NCI-H2196 treated with DMSO at 0.1 percent for 48 hours (cell line): ENCODE results near the gene ACE.

ENCODE experiments used
- DNase-seq: peaks from one replicate; lab custom pipeline; 2025; ENCODE audit not compliant: unreplicated experiment; lab: John Stamatoyannopoulos, UW

ACE gene

GRCh38 chr17:63490329-63490728 lies 13.5 kb downstream of the ACE start:
- no peak for DNase-seq

GRCh38 chr17:63490858-63491400 lies 14.1 kb downstream of the ACE start:
- no peak for DNase-seq

GRCh38 chr17:63491413-63491812 lies 14.6 kb downstream of the ACE start:
- DNase-seq: no peak

- no peak for DNase-seq
Observed at GRCh38 chr17:63491977-63492618, 15.2 kb downstream of the ACE start.

- DNase-seq: no peak
Observed at GRCh38 chr17:63492940-63493339, 16.1 kb downstream of the ACE start.

GRCh38 chr17:63493411-63493810 lies 16.6 kb downstream of the ACE start:
- DNase-seq: no peak

GRCh38 chr17:63494300-63494928 lies 17.6 kb downstream of the ACE start:
- no peak for DNase-seq

GRCh38 chr17:63495491-63495890 lies 18.6 kb downstream of the ACE start:
- no peak for DNase-seq

GRCh38 chr17:63496177-63496576 lies 19.3 kb downstream of the ACE start:
- DNase-seq: no peak

GRCh38 chr17:63496663-63497400 lies 20.0 kb downstream of the ACE start:
- no peak for DNase-seq

GRCh38 chr17:63497708-63498483 lies 21.0 kb downstream of the ACE start:
- no peak for DNase-seq

- no peak for DNase-seq
Observed at GRCh38 chr17:63498626-63499195, 21.9 kb downstream of the ACE start.

GRCh38 chr17:63500543-63501390 lies 23.9 kb downstream of the ACE start:
- DNase-seq: no peak

GRCh38 chr17:63503341-63503705 lies 26.5 kb downstream of the ACE start:
- DNase-seq: no peak

GRCh38 chr17:63504261-63504660 lies 27.4 kb downstream of the ACE start:
- no peak for DNase-seq

- DNase-seq: no peak
Observed at GRCh38 chr17:63505341-63505740, 28.5 kb downstream of the ACE start.

GRCh38 chr17:63506627-63507026 lies 29.8 kb downstream of the ACE start:
- DNase-seq: no peak

GRCh38 chr17:63511331-63511730 lies 34.5 kb downstream of the ACE start:
- DNase-seq: no peak

GRCh38 chr17:63512388-63512787 lies 35.5 kb downstream of the ACE start:
- no peak for DNase-seq
